GM12878 (cell line): Measurements from ENCODE around the gene WNT9B. TPM values are rescaled to one million over a fixed set of nuclear protein-coding genes. Genes with fewer than 3 reads are reported as not detected.

ENCODE experiments used
- BACH1 ChIP-seq: fragments of 450-650 bp; IDR thresholded peaks from 2 replicates; pipeline ENCODE4 v1.6.1; 2017; ENCODE audit warnings: mild to moderate bottlenecking, borderline replicate concordance
- BCL11A ChIP-seq: IDR thresholded peaks from 2 replicates; pipeline ENCODE4 v1.6.1; 2011; ENCODE audit warnings: low read depth, low read length
- BHLHE40 ChIP-seq, 2 experiments: fragments of 450-650 bp in 1 of 2; IDR thresholded peaks; 2 replicates each; pipeline ENCODE4 v1.6.1; 2011 to 2017; ENCODE audit warnings: low read depth in 2 of 2, borderline replicate concordance in 1 of 2, improper control_type of control experiment in 1 of 2, low read length in 1 of 2, mild to moderate bottlenecking in 1 of 2
- CBFB ChIP-seq: IDR thresholded peaks from 2 replicates; pipeline ENCODE4 v1.6.1; 2016; ENCODE audit warnings: antibody characterized with exemption, low read depth
- CREB1 ChIP-seq: IDR thresholded peaks from 2 replicates; pipeline ENCODE4 v1.6.1; 2012; ENCODE audit warnings: low read depth, mild to moderate bottlenecking, inconsistent platforms
- E4F1 ChIP-seq: fragments of 450-650 bp; IDR thresholded peaks from 2 replicates; pipeline ENCODE4 v1.6.1; 2018; ENCODE audit warnings: borderline replicate concordance, mild to moderate bottlenecking; ENCODE audit not compliant: partially characterized antibody
- ETV6 ChIP-seq, 2 experiments: fragments of 450-650 bp in 1 of 2; IDR thresholded peaks in 1 of 2; conservative IDR thresholded peaks in 1 of 2; 2 replicates each; pipeline ENCODE4 v1.6.1; 2014; ENCODE audit warnings: antibody characterized with exemption in 1 of 2, borderline replicate concordance in 1 of 2, low read depth in 1 of 2, mild to moderate bottlenecking in 1 of 2, moderate library complexity in 1 of 2
- EZH2 ChIP-seq: IDR thresholded peaks from 2 replicates; pipeline ENCODE4 v1.6.1; 2012; ENCODE audit warnings: low read depth, mild to moderate bottlenecking, control low read depth, inconsistent platforms, low read length, borderline replicate concordance; ENCODE audit not compliant: control insufficient read depth
- GABPA ChIP-seq: IDR thresholded peaks from 2 replicates; pipeline ENCODE4 v1.6.1; 2014; ENCODE audit warnings: antibody characterized with exemption, low read depth, mild to moderate bottlenecking, inconsistent platforms
- HDAC6 ChIP-seq: fragments of 200-600 bp; sonication (generic); IDR thresholded peaks from one replicate; pipeline ENCODE4 v1.8.0; 2017; ENCODE audit warnings: antibody characterized with exemption; ENCODE audit not compliant: unreplicated experiment
- KLF5 ChIP-seq: fragments of 450-650 bp; IDR thresholded peaks from 2 replicates; pipeline ENCODE4 v1.6.1; 2014; ENCODE audit warnings: mild to moderate bottlenecking; ENCODE audit not compliant: partially characterized antibody
- MLLT1 ChIP-seq: fragments of 450-650 bp; IDR thresholded peaks from 2 replicates; pipeline ENCODE4 v1.6.1; 2016; ENCODE audit warnings: mild to moderate bottlenecking
- MXI1 ChIP-seq: fragments of 150-350 bp; IDR thresholded peaks from 2 replicates; pipeline ENCODE4 v1.6.1; 2011; ENCODE audit warnings: low read depth, mild to moderate bottlenecking, inconsistent platforms, low read length, improper control_type of control experiment
- MYC ChIP-seq: IDR thresholded peaks from 2 replicates; pipeline ENCODE4 v1.6.1; 2011; ENCODE audit warnings: mild to moderate bottlenecking, low read length, moderate library complexity, inconsistent platforms; ENCODE audit not compliant: insufficient read depth, insufficient replicate concordance, insufficient read length, severe bottlenecking
- NR2C1 ChIP-seq: fragments of 450-650 bp; IDR thresholded peaks from 2 replicates; pipeline ENCODE4 v1.6.1; 2017; ENCODE audit warnings: antibody characterized with exemption, mild to moderate bottlenecking, moderate library complexity
- NR2F1 ChIP-seq: fragments of 450-650 bp; conservative IDR thresholded peaks from 2 replicates; pipeline ENCODE4 v1.6.1; 2017; ENCODE audit warnings: mild to moderate bottlenecking
- PBX3 ChIP-seq: IDR thresholded peaks from 2 replicates; pipeline ENCODE4 v1.6.1; 2011; ENCODE audit warnings: mild to moderate bottlenecking, low read depth, low read length, moderate library complexity; ENCODE audit not compliant: insufficient replicate concordance
- PML ChIP-seq: IDR thresholded peaks from 2 replicates; pipeline ENCODE4 v1.6.1; 2012; ENCODE audit warnings: low read length, inconsistent platforms
- POLR2AphosphoS2 ChIP-seq: IDR thresholded peaks from 2 replicates; pipeline ENCODE4 v1.6.1; 2011; ENCODE audit warnings: low read depth, mild to moderate bottlenecking, low read length, improper control_type of control experiment, moderate library complexity
- RB1 ChIP-seq: fragments of 450-650 bp; formaldehyde crosslinking; IDR thresholded peaks from 2 replicates; pipeline ENCODE4 v1.6.1; 2017; ENCODE audit warnings: mild to moderate bottlenecking, borderline replicate concordance
- RCOR1 ChIP-seq: conservative IDR thresholded peaks from 2 replicates; pipeline ENCODE4 v1.6.1; 2012; ENCODE audit warnings: low read depth, low read length, improper control_type of control experiment
- USF2 ChIP-seq: IDR thresholded peaks from 2 replicates; pipeline ENCODE4 v1.6.1; 2011; ENCODE audit warnings: low read depth, low read length, improper control_type of control experiment, borderline replicate concordance
- YBX1 ChIP-seq: fragments of 450-650 bp; IDR thresholded peaks from 2 replicates; pipeline ENCODE4 v1.6.1; 2016; ENCODE audit warnings: antibody characterized with exemption
- polyA plus RNA-seq, 11 experiments: library from polyadenylated mRNA; depleted of rRNA in 4 of 11; unstranded in 6 of 11; stranded (reverse) in 5 of 11; fragments of >200 nt; fragmentation: Nextera tagmentation in 4 of 11; fragmentation: Illumina TruSeq in 1 of 11; extraction: Ambion mirVana in 4 of 11; extraction: Trizol in 1 of 11; gene quantifications; 1 replicate in 1 of 11; 2 replicates in 10 of 11; pipeline versions ENCODE4 v1.2.1 to v1.2.3, GENCODE V29; 2011 to 2016; ENCODE audit warnings: inconsistent platforms in 2 of 11, missing spikeins in 2 of 11, low read depth in 1 of 11
- total RNA-seq, 4 experiments: library from RNA; depleted of rRNA in 3 of 4; stranded (reverse); fragments of >200 nt in 3 of 4; fragmentation: Illumina TruSeq in 1 of 4; extraction: Trizol in 1 of 4; gene quantifications; 2 replicates each; pipeline versions ENCODE4 v1.2.1 to v1.2.3, GENCODE V29; 2013 to 2021

WNT9B gene
- total and polyA plus RNA-seq, 10 of the 15 experiments (the other 5 are each of a cell fraction or from before 2014, with no cell fraction given) = not detected

GRCh38 chr17:46922804-46923635 lies 71.6 kb downstream of the WNT9B start, which contains the start of gene GOSR2 (continued):
- TF ChIP-seq E4F1 (peak; percentile 89), BCL11A (no peak; the same call in 1 of the 2 replicates), MLLT1 (peak; percentile 84), YBX1 (no peak), POLR2AphosphoS2 (peak; percentile 84; the same call in 1 of the 2 replicates), BHLHE40 (IDR thresholded peaks at IDR 0.05; ENCODE audit: borderline replicate concordance in 1 of 2, low read depth in 2 of 2, low read length in 1 of 2) (peak in 1 of 2 experiments; percentile 62; a peak in 2 of 4 replicates), PML (peak; percentile 96), RB1 (peak; percentile 96), GABPA (peak; percentile 96), RCOR1 (0 out of 2 replicates have a peak, but pooled peaks have one; percentile 75), USF2 (no peak), KLF5 (peak; percentile 70), PBX3 (peak; percentile 2), ETV6 (conservative IDR thresholded peaks at IDR 0.05 in 1 of 2, IDR thresholded peaks at IDR 0.05 in 1 of 2; ENCODE audit: borderline replicate concordance in 1 of 2, low read depth in 1 of 2) (no peak; a peak in 1 of 4 replicates), EZH2 (no peak), MYC (peak; percentile 97), NR2F1 (0 out of 2 replicates have a peak, but pooled peaks have one; percentile 42), CBFB (peak; percentile 94), NR2C1 (peak; percentile 41), CREB1 (peak; percentile 77), HDAC6 (peak; percentile 66), MXI1 (peak; percentile 82), BACH1 (peak; percentile 63; the same call in 1 of the 2 replicates)
